AG20443 (cell line): ENCODE data around the gene BAG2.
A peak's percentile ranks its signal among the peaks of the same experiment; 100 is the strongest.

ENCODE experiments used
- DNase-seq: peaks from one replicate; pipeline ENCODE4 v3.0.0; 2012; ENCODE audit warnings: low spot score, mixed read lengths

BAG2 gene

GRCh38 chr6:57174511-57174907 is 2.4 kb downstream of the BAG2 start:
- no peak for DNase-seq

- DNase-seq: peak; percentile 55
These were observed 5.6 kb downstream of the BAG2 start for GRCh38 chr6:57177545-57178265.

- DNase-seq: no peak
These were observed 8.5 kb downstream of the BAG2 start for GRCh38 chr6:57180596-57180995.

- DNase-seq: no peak
These were observed 9.9 kb downstream of the BAG2 start for GRCh38 chr6:57182017-57182432.

- no peak for DNase-seq
These were observed 11.2 kb downstream of the BAG2 start for GRCh38 chr6:57183336-57183735.

GRCh38 chr6:57190140-57190539 is 18.0 kb downstream of the BAG2 start:
- DNase-seq: peak; percentile 33

- DNase-seq: no peak
These were observed 21.1 kb downstream of the BAG2 start for GRCh38 chr6:57193177-57193576.

- DNase-seq: no peak
These were observed 23.3 kb downstream of the BAG2 start for GRCh38 chr6:57195457-57195856.

GRCh38 chr6:57198926-57199636 is 27.0 kb downstream of the BAG2 start:
- no peak for DNase-seq

- DNase-seq: no peak
These were observed 29.6 kb downstream of the BAG2 start for GRCh38 chr6:57201718-57202117.

- no peak for DNase-seq
These were observed 33.6 kb downstream of the BAG2 start for GRCh38 chr6:57205550-57206328.

GRCh38 chr6:57207141-57207540 is 35.0 kb downstream of the BAG2 start:
- DNase-seq: no peak

GRCh38 chr6:57207872-57208271 is 35.7 kb downstream of the BAG2 start:
- DNase-seq: no peak

- DNase-seq: no peak
These were observed 36.9 kb downstream of the BAG2 start for GRCh38 chr6:57209030-57209429.

- no peak for DNase-seq
These were observed 37.9 kb downstream of the BAG2 start for GRCh38 chr6:57210060-57210459.

GRCh38 chr6:57215260-57215659 is 43.1 kb downstream of the BAG2 start:
- DNase-seq: no peak

- DNase-seq: no peak
These were observed 44.3 kb downstream of the BAG2 start for GRCh38 chr6:57216235-57217101.

- no peak for DNase-seq
These were observed 45.1 kb downstream of the BAG2 start for GRCh38 chr6:57217270-57217669.

GRCh38 chr6:57220083-57220703 is 48.1 kb downstream of the BAG2 start:
- DNase-seq: no peak

GRCh38 chr6:57221191-57221935 is 49.2 kb downstream of the BAG2 start:
- peak; percentile 77 for DNase-seq
